ENCODE measurements around the gene LRP6.

The LRP6 gene

GRCh38 chr12:12108441-12109058 lies 158.3 kb downstream of the LRP6 start:
- DNase-seq = no peak

GRCh38 chr12:12107678-12108077 lies 159.2 kb downstream of the LRP6 start:
- no peak for DNase-seq

- no peak for DNase-seq
Measured at GRCh38 chr12:12099102-12099501, 167.7 kb downstream of the LRP6 start.

- DNase-seq = no peak
Measured at GRCh38 chr12:12098691-12099015, 168.2 kb downstream of the LRP6 start.

- no peak for DNase-seq
Measured at GRCh38 chr12:12097891-12098690, 168.8 kb downstream of the LRP6 start.

GRCh38 chr12:12095021-12095420 lies 171.8 kb downstream of the LRP6 start:
- no peak for DNase-seq

GRCh38 chr12:12094481-12094880 lies 172.4 kb downstream of the LRP6 start:
- DNase-seq = no peak

- DNase-seq = no peak
Measured at GRCh38 chr12:12091977-12092663, 174.7 kb downstream of the LRP6 start.

GRCh38 chr12:12091071-12091470 lies 175.8 kb downstream of the LRP6 start:
- DNase-seq = no peak

- no peak for DNase-seq
Measured at GRCh38 chr12:12088761-12089160, 178.1 kb downstream of the LRP6 start.

- DNase-seq = no peak
Measured at GRCh38 chr12:12088147-12088546, 178.7 kb downstream of the LRP6 start.

- DNase-seq = no peak
Measured at GRCh38 chr12:12087693-12088034, 179.2 kb downstream of the LRP6 start.

GRCh38 chr12:12086973-12087692 lies 179.7 kb downstream of the LRP6 start:
- no peak for DNase-seq

GRCh38 chr12:12086362-12086761 lies 180.5 kb downstream of the LRP6 start:
- no peak for DNase-seq

- no peak for DNase-seq
Measured at GRCh38 chr12:12083688-12084087, 183.2 kb downstream of the LRP6 start.

GRCh38 chr12:12081836-12082497 lies 184.9 kb downstream of the LRP6 start:
- DNase-seq = no peak

- DNase-seq = no peak
Measured at GRCh38 chr12:12079291-12079690, 187.6 kb downstream of the LRP6 start.

GRCh38 chr12:12072064-12072760 lies 194.6 kb downstream of the LRP6 start:
- peak; percentile 30 for DNase-seq

- DNase-seq = no peak
Measured at GRCh38 chr12:12070674-12071656, 195.9 kb downstream of the LRP6 start, which contains the start of gene BCL2L14. TSS of gene BCL2L14 (plus strand) at chr12:12070939. CDS start at chr12:12079306, 8,367 bp downstream.

GRCh38 chr12:12069821-12070548 lies 196.9 kb downstream of the LRP6 start:
- no peak for DNase-seq

Data from activated CD4-positive, alpha-beta T cell treated with anti-CD3 and anti-CD28 coated beads for 1 hour (primary cell).